ENCODE measurements around the gene FAM83C.
"Not testable (repeated sequence)": the region's sequence is repeated elsewhere in the genome, so short reads cannot be mapped to it uniquely, and the experiment has no call there.

The FAM83C gene

GRCh38 chr20:35318502-35319157, 26.4 kb upstream of the FAM83C start:
- no peak for DNase-seq (ENCODE audit: low read depth)

GRCh38 chr20:35317416-35318210, 25.4 kb upstream of the FAM83C start:
- DNase-seq (ENCODE audit: low read depth) = no peak

- no peak for DNase-seq (ENCODE audit: low read depth)
Observed at GRCh38 chr20:35316086-35316485, 23.9 kb upstream of the FAM83C start.

- DNase-seq (ENCODE audit: low read depth) = not testable (repeated sequence)
Observed at GRCh38 chr20:35315632-35316020, 23.4 kb upstream of the FAM83C start.

GRCh38 chr20:35314816-35315631, 22.8 kb upstream of the FAM83C start:
- no peak for DNase-seq (ENCODE audit: low read depth)

- DNase-seq (ENCODE audit: low read depth) = no peak
Observed at GRCh38 chr20:35312318-35312717, 20.1 kb upstream of the FAM83C start.

- DNase-seq (ENCODE audit: low read depth) = no peak
Observed at GRCh38 chr20:35311822-35312221, 19.6 kb upstream of the FAM83C start.

GRCh38 chr20:35311409-35311808, 19.2 kb upstream of the FAM83C start:
- DNase-seq (ENCODE audit: low read depth) = no peak

GRCh38 chr20:35307666-35308653, 15.7 kb upstream of the FAM83C start:
- DNase-seq (ENCODE audit: low read depth) = no peak

GRCh38 chr20:35306931-35307517, 14.8 kb upstream of the FAM83C start:
- no peak for DNase-seq (ENCODE audit: low read depth)

- no peak for DNase-seq (ENCODE audit: low read depth)
Observed at GRCh38 chr20:35305682-35306556, 13.7 kb upstream of the FAM83C start.

GRCh38 chr20:35304956-35305355, 12.7 kb upstream of the FAM83C start:
- DNase-seq (ENCODE audit: low read depth) = no peak

GRCh38 chr20:35303735-35304491, 11.7 kb upstream of the FAM83C start:
- DNase-seq (ENCODE audit: low read depth) = peak; percentile 63

GRCh38 chr20:35303382-35303734, 11.1 kb upstream of the FAM83C start:
- no peak for DNase-seq (ENCODE audit: low read depth)

GRCh38 chr20:35302421-35303335, 10.5 kb upstream of the FAM83C start:
- no peak for DNase-seq (ENCODE audit: low read depth)

- DNase-seq (ENCODE audit: low read depth) = no peak
Observed at GRCh38 chr20:35301426-35301825, 9.2 kb upstream of the FAM83C start.

GRCh38 chr20:35300469-35301262, 8.4 kb upstream of the FAM83C start:
- no peak for DNase-seq (ENCODE audit: low read depth)

- DNase-seq (ENCODE audit: low read depth) = no peak
Observed at GRCh38 chr20:35299780-35300179, 7.6 kb upstream of the FAM83C start.

Data from stimulated activated CD8-positive, alpha-beta memory T cell treated with anti-CD3 and anti-CD28 coated beads, Interleukin-12 subunit alpha, Interleukin-12 subunit beta, amount 100 ng/mL, for 4 hours (primary cell).